ENCODE measurements around the gene HMGXB3.

HMGXB3 gene

DNA sequence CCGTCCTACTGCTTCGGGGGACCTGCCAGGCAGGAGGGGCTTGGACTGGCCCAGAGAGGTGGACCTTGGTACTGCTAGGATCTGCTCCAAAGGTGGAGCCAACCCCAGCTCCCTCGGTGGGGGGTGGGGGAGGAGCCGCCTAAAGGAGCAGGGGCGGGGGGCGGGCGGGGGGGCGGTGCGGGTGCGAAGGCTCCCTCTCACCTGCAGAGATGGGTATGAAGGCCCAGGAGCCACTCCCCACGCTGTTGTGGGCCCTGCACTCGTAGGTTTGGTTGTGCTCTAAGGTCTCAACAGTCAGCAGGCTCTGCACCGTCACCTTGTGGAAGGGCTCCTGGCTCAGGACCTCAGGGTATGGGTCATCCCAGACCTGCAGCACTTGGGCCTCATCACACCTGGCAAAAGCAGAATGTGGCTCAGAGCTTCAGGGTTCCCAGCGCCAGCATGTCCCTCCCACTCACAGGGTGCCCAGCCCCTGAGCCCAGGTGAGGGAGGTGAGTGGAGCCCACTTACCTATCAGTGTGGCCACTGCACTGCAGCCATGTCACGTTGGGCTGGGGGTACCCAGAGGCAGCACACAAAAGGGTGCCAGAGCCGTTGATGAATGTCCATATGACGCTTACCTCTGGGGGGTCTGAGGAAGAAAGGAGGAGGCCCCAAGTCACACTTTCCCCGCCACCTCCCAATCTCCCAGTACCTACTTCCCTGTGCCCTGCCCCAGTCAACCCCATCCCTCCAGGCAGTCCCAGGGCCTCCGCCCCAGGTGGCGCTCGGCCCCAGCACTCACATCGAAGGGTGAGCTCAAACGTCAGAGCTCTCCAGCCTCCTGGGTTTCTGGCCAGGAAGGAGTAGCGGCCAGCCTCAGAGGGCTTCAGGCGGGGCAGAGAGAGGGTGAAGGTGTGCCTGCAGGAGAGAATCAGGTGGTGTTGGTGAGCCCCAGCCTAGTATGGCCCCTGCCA, 69.4 kb downstream of the HMGXB3 start:
- TF ChIP-seq, protein P1, sequence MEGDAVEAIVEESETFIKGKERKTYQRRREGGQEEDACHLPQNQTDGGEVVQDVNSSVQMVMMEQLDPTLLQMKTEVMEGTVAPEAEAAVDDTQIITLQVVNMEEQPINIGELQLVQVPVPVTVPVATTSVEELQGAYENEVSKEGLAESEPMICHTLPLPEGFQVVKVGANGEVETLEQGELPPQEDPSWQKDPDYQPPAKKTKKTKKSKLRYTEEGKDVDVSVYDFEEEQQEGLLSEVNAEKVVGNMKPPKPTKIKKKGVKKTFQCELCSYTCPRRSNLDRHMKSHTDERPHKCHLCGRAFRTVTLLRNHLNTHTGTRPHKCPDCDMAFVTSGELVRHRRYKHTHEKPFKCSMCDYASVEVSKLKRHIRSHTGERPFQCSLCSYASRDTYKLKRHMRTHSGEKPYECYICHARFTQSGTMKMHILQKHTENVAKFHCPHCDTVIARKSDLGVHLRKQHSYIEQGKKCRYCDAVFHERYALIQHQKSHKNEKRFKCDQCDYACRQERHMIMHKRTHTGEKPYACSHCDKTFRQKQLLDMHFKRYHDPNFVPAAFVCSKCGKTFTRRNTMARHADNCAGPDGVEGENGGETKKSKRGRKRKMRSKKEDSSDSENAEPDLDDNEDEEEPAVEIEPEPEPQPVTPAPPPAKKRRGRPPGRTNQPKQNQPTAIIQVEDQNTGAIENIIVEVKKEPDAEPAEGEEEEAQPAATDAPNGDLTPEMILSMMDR (IDR thresholded peaks at IDR 0.05; ENCODE audit: extremely low read depth, missing control alignments): no peak
- DNase-seq (ENCODE audit: low spot score): no peak

DNA sequence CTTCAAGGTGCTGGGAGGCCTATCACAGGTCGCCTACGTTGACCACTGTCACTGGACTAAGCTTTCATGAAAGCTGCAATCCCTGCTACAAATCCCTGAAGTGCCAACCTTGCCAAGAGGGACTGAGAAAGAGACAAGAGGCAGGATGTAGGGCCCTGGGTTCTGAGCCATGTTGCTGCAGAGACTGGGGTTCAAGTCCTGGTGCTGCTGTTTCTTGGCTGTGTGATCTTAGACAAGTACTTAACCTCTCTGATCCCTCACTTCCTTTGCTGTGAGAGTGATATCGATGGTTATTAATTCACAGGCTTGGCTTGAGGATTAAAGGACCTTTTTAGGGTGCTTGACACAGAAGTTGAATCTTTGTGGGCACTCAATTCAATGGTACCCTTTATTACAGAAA, 70.3 kb downstream of the HMGXB3 start:
- no peak for DNase-seq (ENCODE audit: low spot score)
- TF ChIP-seq, protein P1 (IDR thresholded peaks at IDR 0.05; ENCODE audit: extremely low read depth, missing control alignments): no peak

GRCh38 chr5:150073086-150073625, 72.6 kb downstream of the HMGXB3 start:
- no peak for DNase-seq (ENCODE audit: low spot score)
- TF ChIP-seq, protein P1 (IDR thresholded peaks at IDR 0.05; ENCODE audit: extremely low read depth, missing control alignments): no peak

DNA sequence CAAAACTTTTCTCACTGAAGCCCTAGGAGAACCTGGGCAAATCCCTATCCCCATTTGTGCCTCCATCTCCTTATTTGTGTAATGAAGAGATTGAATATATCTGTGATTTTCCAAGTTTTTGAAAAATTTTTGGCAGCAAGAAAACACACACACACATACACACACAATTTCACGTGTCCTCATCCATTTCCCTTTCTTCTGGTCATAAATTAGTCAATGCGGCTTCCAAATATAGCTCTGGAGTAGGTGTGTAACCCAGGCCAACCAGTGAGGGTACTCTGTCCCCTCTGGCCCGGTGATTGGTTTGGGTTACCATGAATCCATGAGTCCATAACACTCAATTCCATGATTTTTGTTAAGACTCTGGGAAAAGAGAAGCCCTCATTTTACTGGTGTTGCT, 73.1 kb downstream of the HMGXB3 start:
- no peak for DNase-seq (ENCODE audit: low spot score)
- TF ChIP-seq, protein P1 (IDR thresholded peaks at IDR 0.05; ENCODE audit: extremely low read depth, missing control alignments): no peak

DNA sequence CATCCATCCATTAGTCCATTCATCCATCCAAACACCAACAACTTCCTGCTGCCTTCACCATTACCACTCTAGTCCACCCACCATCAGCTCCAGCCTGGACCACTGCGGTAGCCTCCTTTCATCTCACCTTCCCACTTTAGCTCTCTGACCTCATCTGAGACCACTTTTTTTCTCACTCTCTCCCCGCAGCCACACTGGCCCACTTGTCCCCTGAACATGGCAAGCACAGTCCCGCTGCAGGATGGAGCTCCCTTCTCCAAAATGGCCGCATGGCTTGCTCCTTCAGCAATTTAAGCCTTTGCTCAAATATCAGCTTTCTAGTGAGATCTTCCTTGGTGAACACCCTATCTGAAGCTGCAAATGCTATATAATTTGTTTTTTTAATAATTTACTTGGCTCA, 74.7 kb downstream of the HMGXB3 start:
- TF ChIP-seq, protein P1 (IDR thresholded peaks at IDR 0.05; ENCODE audit: extremely low read depth, missing control alignments): no peak
- no peak for DNase-seq (ENCODE audit: low spot score)

DNA sequence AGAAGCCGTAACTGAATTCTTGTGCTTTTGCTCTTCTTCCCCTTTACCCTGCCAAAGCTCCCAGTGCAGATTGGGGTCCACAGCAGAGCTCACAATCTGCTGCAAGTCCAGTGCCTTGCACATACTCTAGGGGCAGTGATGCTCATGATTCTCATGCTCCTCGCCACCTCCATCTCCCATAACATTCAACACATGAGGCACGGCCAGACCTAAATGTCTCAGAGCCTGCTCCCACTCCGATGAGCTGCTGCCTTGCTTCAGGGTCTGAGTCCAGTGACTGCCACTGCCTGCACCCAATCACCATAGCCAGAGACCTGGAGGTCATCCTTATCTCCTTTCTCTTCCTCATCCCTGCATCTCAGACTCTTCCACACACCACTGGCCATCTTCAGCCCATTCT, 75.3 kb downstream of the HMGXB3 start:
- TF ChIP-seq, protein P1 (IDR thresholded peaks at IDR 0.05; ENCODE audit: extremely low read depth, missing control alignments): no peak
- peak; percentile 16 for DNase-seq (ENCODE audit: low spot score)

GRCh38 chr5:150077060-150077459, 76.5 kb downstream of the HMGXB3 start:
- peak; percentile 3 for DNase-seq (ENCODE audit: low spot score)
- TF ChIP-seq, protein P1 (IDR thresholded peaks at IDR 0.05; ENCODE audit: extremely low read depth, missing control alignments): no peak

Data from GM20000 (cell line).